Measurements from ENCODE around the gene USP32. TPM values are rescaled to one million over a fixed set of nuclear protein-coding genes. Genes with fewer than 3 reads are reported as not detected.
"Not testable (repeated sequence)": the region's sequence is repeated elsewhere in the genome, so short reads cannot be mapped to it uniquely, and the experiment has no call there.

USP32 gene
- total RNA-seq, 1 donor from 2014 or later, result 37.4 TPM

GRCh38 chr17:60318326-60318725 is 73.6 kb downstream of the USP32 start:
- no peaks in the 10 kb centered on the region for H3K27me3 Mint-ChIP-seq (ENCODE audit: unreplicated experiment)
- no peaks in the 10 kb centered on the region for H3K36me3 Mint-ChIP-seq (ENCODE audit: low read depth, unreplicated experiment)
- TF ChIP-seq CTCF (IDR thresholded peaks at IDR 0.05; ENCODE audit: unreplicated experiment), result no peak
- no peak overlapping the region for H3K27ac Mint-ChIP-seq (ENCODE audit: unreplicated experiment)
- no peak for DNase-seq (ENCODE audit: low spot score)
- no peaks in the 10 kb centered on the region for H3K4me1 Mint-ChIP-seq (ENCODE audit: unreplicated experiment)
- no peak overlapping the region for H3K4me3 Mint-ChIP-seq (ENCODE audit: unreplicated experiment)
- no peaks in the 10 kb centered on the region for H3K9me3 Mint-ChIP-seq (ENCODE audit: unreplicated experiment)

- H3K36me3 Mint-ChIP-seq (ENCODE audit: low read depth, unreplicated experiment), result no peaks in the 10 kb centered on the region
- H3K4me3 Mint-ChIP-seq (ENCODE audit: unreplicated experiment), result no peak overlapping the region
- no peak overlapping the region for H3K27ac Mint-ChIP-seq (ENCODE audit: unreplicated experiment)
- DNase-seq (ENCODE audit: low spot score), result no peak
- H3K4me1 Mint-ChIP-seq (ENCODE audit: unreplicated experiment), result no peaks in the 10 kb centered on the region
- H3K27me3 Mint-ChIP-seq (ENCODE audit: unreplicated experiment), result no peaks in the 10 kb centered on the region
- H3K9me3 Mint-ChIP-seq (ENCODE audit: unreplicated experiment), result no peaks in the 10 kb centered on the region
- peak; percentile 26 for TF ChIP-seq CTCF (IDR thresholded peaks at IDR 0.05; ENCODE audit: unreplicated experiment)
Measured at GRCh38 chr17:60315650-60316049, 76.3 kb downstream of the USP32 start.

GRCh38 chr17:60314900-60315299 is 77.0 kb downstream of the USP32 start:
- not testable (repeated sequence) for H3K4me1 Mint-ChIP-seq (ENCODE audit: unreplicated experiment); H3K4me3 Mint-ChIP-seq (ENCODE audit: unreplicated experiment); H3K27ac Mint-ChIP-seq (ENCODE audit: unreplicated experiment); H3K36me3 Mint-ChIP-seq (ENCODE audit: low read depth, unreplicated experiment); DNase-seq (ENCODE audit: low spot score); H3K27me3 Mint-ChIP-seq (ENCODE audit: unreplicated experiment); H3K9me3 Mint-ChIP-seq (ENCODE audit: unreplicated experiment)

- Mint-ChIP-seq H3K27me3 (ENCODE audit: unreplicated experiment) (no peaks in the 10 kb centered on the region), H3K9me3 (ENCODE audit: unreplicated experiment) (no peaks in the 10 kb centered on the region), H3K4me1 (ENCODE audit: unreplicated experiment) (no peaks in the 10 kb centered on the region), H3K4me3 (ENCODE audit: unreplicated experiment) (no peak overlapping the region), H3K36me3 (ENCODE audit: low read depth, unreplicated experiment) (no peaks in the 10 kb centered on the region), H3K27ac (ENCODE audit: unreplicated experiment) (no peak overlapping the region)
- no peak for DNase-seq (ENCODE audit: low spot score)
- TF ChIP-seq CTCF (IDR thresholded peaks at IDR 0.05; ENCODE audit: unreplicated experiment), result no peak
Measured at GRCh38 chr17:60314423-60314822, 77.5 kb downstream of the USP32 start.

- peaks cover 4% of the 10 kb centered on the region for H3K36me3 Mint-ChIP-seq (ENCODE audit: low read depth, unreplicated experiment)
- no peaks in the 10 kb centered on the region for H3K9me3 Mint-ChIP-seq (ENCODE audit: unreplicated experiment)
- no peak overlapping the region for H3K4me3 Mint-ChIP-seq (ENCODE audit: unreplicated experiment)
- no peaks in the 10 kb centered on the region for H3K27me3 Mint-ChIP-seq (ENCODE audit: unreplicated experiment)
- no peaks in the 10 kb centered on the region for H3K4me1 Mint-ChIP-seq (ENCODE audit: unreplicated experiment)
- DNase-seq (ENCODE audit: low spot score), result no peak
- no peak overlapping the region for H3K27ac Mint-ChIP-seq (ENCODE audit: unreplicated experiment)
- no peak for TF ChIP-seq CTCF (IDR thresholded peaks at IDR 0.05; ENCODE audit: unreplicated experiment)
Measured at GRCh38 chr17:60311936-60312335, 80.0 kb downstream of the USP32 start.

- no peak for DNase-seq (ENCODE audit: low spot score)
- Mint-ChIP-seq H3K27me3 (ENCODE audit: unreplicated experiment) (no peaks in the 10 kb centered on the region), H3K27ac (ENCODE audit: unreplicated experiment) (no peak overlapping the region), H3K9me3 (ENCODE audit: unreplicated experiment) (no peaks in the 10 kb centered on the region), H3K36me3 (ENCODE audit: low read depth, unreplicated experiment) (peaks cover 4% of the 10 kb centered on the region), H3K4me1 (ENCODE audit: unreplicated experiment) (no peaks in the 10 kb centered on the region), H3K4me3 (ENCODE audit: unreplicated experiment) (no peak overlapping the region)
- TF ChIP-seq CTCF (IDR thresholded peaks at IDR 0.05; ENCODE audit: unreplicated experiment), result no peak
Measured at GRCh38 chr17:60311186-60311585, 80.7 kb downstream of the USP32 start.
